Measurements from ENCODE around the gene ATP9A. TPM values are rescaled to one million over a fixed set of nuclear protein-coding genes. Genes with fewer than 3 reads are reported as not detected.
"Not testable (repeated sequence)": the region's sequence is repeated elsewhere in the genome, so short reads cannot be mapped to it uniquely, and the experiment has no call there.

ATP9A gene
- total RNA-seq, 1 donor from 2014 or later, result 39.7 TPM

DNA sequence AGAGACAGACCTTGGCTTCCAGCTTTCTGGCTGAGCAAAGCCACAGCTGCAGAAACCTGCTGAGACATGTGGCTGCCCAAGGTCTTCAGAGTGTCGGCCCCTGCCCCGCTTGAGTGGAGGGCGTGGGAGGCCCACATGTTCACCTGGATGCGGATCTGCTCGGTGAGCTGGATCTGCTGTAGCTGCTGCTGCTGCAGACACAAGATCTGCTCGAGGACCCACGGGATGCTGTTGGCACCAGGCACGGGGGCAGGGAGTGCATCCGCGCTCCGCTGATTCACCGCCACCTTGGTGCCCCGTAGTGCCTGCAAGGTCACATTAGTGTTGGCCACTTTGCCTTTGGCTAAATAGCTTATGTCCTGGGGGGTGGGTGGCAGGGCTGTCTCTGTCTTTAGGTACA is 23.4 kb upstream of the ATP9A start:
- DNase-seq, result no peak

GRCh38 chr20:51790256-51790655 is 22.1 kb upstream of the ATP9A start:
- DNase-seq, result no peak

DNA sequence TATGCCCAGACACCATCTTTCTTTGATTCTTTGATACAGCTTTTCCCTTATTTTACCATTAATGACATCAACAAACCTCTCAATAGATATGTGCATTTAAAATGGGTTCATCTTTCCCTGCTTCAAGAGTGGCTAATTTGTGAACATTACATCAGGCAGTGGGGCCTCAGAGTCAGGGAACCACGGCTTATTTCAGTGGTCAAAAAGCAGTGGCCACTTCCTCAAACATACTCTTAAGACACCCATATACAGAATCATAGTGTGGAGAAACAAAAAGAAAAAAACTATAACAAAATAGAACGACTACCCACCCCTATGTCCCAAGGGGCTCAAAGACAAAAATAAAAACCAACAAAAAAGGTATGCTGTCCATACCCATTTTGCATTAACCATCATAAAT is 21.2 kb upstream of the ATP9A start:
- no peak for DNase-seq

GRCh38 chr20:51788822-51789221 is 20.6 kb upstream of the ATP9A start:
- no peak for DNase-seq

DNA sequence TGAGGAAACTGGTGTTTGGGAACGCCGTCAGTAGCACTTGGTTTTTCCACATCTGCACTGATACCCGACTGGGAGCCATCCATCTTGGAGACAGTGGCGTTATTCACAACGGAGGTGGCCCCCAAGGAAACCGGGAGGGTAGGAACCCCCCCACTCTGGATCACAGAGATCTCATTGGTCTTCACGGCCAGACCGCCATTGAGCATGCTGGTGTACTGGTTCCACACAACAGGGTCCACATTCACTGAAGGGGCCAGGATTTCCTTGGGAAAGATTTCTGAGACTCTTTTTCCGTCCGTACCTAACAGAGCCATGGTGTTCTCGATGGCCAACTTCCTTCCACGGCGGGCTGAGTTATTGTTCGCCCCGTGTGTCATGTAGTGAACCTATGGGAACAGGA is 16.1 kb upstream of the ATP9A start:
- DNase-seq, result no peak

DNA sequence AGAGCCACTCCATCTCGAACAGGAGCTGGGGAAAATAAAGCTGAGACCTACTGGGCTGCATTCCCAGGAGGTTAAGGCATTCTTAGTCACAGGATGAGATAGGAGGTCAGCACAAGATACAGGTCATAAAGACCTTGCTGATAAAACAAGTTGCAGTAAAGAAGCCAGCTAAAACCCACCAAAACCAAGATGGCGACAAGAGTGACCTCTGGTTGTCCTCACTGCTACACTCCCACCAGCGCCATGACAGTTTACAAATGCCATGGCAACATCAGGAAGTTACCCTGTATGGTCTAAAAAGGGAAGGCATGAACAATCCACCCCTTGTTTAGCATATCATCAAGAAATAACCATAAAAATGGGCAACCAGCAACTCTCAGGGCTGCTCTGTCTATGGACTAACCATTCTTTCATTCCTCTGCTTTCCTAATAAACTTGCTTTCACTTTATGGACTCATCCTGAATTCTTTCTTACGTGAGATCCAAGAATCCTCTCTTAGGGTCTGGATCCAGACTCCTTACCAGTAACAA is 10.1 kb upstream of the ATP9A start:
- DNase-seq, result not testable (repeated sequence)

- DNase-seq, result no peak
Observed at GRCh38 chr20:51775241-51775640, 7.1 kb upstream of the ATP9A start.

GRCh38 chr20:51772236-51772635 is 4.0 kb upstream of the ATP9A start:
- no peak for DNase-seq

GRCh38 chr20:51769976-51770615 is 1.9 kb upstream of the ATP9A start:
- DNase-seq, result peak; percentile 32

DNA sequence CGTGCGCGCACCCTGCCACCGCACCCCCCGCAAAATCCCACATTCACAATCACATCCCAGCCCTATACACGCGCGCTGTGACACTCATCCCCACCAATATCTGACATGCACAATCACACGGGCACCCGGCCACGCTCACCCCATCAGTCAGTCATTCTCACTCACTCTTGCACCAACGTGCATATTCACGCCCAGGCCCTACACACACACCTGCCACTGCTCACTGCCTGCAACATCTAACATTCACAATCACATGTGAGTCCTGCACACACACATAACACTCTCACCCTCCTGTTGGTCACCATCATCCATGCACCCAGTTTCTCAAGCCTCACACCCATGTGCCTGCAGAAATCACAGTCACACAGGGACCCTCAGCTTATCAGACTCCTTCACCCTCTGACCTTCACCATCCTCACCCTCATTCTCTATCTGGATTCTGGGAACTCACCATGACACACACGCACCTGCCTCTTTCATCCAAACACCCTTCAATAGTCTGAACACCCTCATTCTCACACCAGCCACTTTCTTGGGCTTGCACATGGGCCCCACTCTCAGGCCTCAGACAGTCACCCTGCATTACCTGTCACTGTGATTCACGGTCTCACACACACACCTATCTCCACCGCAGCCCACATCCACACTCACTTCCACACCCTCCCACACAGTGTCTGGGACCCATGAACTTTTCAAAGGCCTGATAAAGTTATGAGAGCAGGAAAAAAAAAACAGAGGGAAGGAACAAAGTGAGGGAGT is 748 bp upstream of the ATP9A start:
- DNase-seq, result peak; percentile 29

GRCh38 chr20:51766994-51767866 is 960 bp downstream of the ATP9A start:
- DNase-seq, result peak; percentile 61

GRCh38 chr20:51765381-51765780 is 2.8 kb downstream of the ATP9A start:
- not testable (repeated sequence) for DNase-seq

DNA sequence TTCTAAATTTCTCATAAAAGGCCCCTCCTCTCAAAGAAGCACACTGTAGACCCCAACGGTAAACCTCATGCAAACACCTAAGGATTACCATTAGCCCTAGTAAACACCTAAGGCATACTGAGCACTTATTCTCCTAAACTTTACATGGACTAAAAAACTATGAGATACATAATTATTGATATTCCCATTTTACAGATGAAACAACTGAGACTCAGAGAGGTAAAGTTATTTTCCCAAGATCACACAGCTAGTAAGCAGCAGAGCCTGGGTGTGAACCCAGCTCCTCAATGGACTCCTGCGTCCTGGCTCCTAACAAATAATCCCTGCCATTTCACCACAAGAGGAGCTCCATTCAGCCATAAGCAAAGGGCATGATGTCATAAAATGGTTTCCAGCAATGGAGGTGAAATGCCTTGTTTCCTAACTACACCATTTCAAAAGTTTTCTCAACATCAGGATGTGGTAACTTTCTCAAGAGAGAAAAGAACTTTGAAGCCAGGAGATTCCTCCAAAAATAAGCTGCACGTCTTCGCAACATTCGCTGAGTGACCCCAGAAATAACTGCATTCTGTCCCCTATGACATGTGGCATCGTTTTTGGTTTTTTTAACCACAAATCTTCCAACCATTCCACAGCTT is 4.1 kb downstream of the ATP9A start:
- no peak for DNase-seq

DNA sequence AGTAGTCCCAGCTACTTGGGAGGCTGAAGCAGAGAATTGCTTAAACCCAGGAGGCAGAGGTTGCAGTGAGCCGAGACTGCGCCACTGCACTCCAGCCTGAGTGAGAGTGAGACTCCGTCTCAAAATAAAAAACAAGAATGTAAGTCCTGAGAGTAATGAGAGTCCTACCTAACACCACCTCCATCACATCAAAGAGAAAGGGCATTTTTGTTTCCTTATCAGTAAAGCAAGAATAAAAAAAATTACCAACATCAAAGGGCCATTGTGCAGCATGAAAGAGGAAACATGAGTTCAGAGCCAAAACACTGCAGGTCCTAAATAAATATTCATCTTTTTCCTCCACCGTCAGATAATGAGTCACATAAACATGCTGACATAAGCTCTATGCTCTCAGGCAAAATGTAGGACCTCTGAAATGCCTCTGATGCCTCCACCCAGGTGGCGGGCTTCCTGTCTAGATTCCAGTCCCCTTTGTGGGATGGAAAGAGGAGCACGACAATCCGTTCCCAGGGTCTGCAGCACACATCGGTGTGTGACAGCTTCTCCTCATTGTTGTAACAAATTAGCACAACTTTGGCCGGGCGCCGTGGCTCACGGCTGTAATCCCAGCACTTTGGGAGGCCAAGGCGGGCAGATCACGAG is 7.2 kb downstream of the ATP9A start:
- peak; percentile 87 for DNase-seq

- DNase-seq, result no peak
Observed at GRCh38 chr20:51759769-51760510, 8.2 kb downstream of the ATP9A start.

- DNase-seq, result no peak
Observed at GRCh38 chr20:51758978-51759544, 9.1 kb downstream of the ATP9A start.

DNA sequence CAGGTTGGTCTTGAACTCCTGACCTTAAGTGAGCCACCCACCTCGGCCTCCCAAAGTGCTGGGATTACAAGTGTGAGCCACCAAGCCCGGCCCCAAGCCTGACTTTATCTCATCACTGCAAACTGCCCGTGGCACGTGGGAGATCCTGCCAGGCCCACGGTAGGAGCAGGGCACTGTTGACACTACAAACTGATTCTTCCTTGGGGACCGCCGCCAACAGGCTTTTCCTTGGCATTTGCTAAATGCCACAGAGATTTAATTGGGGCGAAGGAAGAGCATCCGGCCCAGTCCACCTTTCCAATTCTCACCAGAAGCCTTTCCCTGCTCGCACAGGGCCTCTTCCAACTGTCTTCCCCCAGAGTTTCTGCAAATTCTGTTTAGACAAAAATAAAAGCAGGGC is 11.0 kb downstream of the ATP9A start:
- DNase-seq, result no peak

GRCh38 chr20:51756653-51757052 is 11.5 kb downstream of the ATP9A start:
- no peak for DNase-seq

GRCh38 chr20:51753220-51753619 is 15.0 kb downstream of the ATP9A start:
- DNase-seq, result not testable (repeated sequence)

DNA sequence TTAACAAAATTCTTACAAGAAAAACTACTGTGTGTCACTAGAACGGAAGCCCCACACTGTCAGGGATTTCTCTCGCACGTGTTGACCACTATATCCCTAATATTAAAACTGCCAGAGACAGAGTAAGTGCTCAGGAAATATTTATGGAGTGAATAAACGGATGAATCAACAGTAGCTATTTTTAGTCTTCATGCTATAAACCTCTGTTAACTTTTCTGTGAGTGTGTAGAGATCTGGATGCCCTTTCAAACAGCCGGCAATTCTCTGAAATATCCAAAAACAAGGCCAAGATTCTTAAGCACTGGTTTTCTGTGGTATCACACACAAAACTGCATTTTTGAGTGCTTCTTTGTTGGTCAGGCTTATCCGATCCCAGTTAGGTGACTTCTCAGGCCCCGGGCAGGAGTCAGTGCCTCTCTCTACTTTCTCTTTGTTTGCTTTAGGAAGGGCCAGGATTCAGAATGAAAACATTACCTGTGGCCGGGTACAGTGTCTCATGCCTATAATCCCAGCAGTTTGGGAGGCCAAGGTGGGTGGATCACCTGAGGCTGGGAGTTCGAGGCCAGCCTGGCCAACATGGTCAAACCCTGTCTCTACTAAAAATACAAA is 15.7 kb downstream of the ATP9A start:
- DNase-seq, result peak; percentile 78
